ENCODE results near the gene SLC6A7. TPM values are rescaled to one million over a fixed set of nuclear protein-coding genes. Genes with fewer than 3 reads are reported as not detected.
A peak's percentile ranks its signal among the peaks of the same experiment; 100 is the strongest.

The SLC6A7 gene
- total RNA-seq, 1 donor, result not detected

DNA sequence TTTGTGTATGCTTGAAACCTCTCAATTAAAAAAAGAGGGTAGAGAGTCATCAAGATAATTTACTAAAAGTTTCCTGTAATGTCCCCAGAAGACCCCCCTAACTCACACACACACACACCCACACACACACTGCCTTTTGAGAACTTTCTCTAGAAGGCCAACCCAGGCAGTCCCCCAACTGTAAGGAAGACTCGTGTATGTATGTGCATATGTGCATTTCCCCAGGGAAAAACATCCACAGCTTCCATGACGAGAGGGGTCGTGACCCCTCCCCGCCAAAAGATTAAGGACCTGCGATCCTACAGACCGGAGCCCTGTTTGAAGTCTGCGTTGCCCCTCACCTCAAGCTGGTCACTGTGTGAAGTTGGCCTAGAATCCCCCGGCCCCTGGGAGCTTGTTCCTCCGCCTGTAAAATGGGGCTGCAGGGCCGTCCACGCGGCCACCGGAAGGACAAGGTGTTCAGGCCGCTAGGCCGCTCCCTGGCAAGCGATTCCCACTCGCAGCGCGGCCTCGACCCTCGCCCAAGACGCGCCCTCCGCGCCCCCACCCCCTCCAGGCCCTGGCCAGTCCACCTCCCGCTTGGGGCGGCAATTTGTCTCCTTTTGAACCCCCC lies 23.7 kb upstream of the SLC6A7 start:
- H3K27ac ChIP-seq (ENCODE audit: low read depth, low read length), result no peak overlapping the region
- TF ChIP-seq, protein P1, sequence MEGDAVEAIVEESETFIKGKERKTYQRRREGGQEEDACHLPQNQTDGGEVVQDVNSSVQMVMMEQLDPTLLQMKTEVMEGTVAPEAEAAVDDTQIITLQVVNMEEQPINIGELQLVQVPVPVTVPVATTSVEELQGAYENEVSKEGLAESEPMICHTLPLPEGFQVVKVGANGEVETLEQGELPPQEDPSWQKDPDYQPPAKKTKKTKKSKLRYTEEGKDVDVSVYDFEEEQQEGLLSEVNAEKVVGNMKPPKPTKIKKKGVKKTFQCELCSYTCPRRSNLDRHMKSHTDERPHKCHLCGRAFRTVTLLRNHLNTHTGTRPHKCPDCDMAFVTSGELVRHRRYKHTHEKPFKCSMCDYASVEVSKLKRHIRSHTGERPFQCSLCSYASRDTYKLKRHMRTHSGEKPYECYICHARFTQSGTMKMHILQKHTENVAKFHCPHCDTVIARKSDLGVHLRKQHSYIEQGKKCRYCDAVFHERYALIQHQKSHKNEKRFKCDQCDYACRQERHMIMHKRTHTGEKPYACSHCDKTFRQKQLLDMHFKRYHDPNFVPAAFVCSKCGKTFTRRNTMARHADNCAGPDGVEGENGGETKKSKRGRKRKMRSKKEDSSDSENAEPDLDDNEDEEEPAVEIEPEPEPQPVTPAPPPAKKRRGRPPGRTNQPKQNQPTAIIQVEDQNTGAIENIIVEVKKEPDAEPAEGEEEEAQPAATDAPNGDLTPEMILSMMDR (IDR thresholded peaks at IDR 0.05; ENCODE audit: extremely low read depth, low read depth, low read length), result no peak
- H3K4me1 ChIP-seq (ENCODE audit: insufficient read depth, low read length), result peaks cover 13% of the 10 kb centered on the region
- no peaks in the 10 kb centered on the region for H3K9me3 ChIP-seq (ENCODE audit: low read depth, low read length)
- no peaks in the 10 kb centered on the region for H4K20me1 ChIP-seq (ENCODE audit: insufficient read depth, low read length)
- H3K4me2 ChIP-seq (ENCODE audit: insufficient read depth, low read length), result no peak overlapping the region
- H3K27me3 ChIP-seq (ENCODE audit: insufficient read depth, low read length), result no peaks in the 10 kb centered on the region
- no peak overlapping the region for H3K4me3 ChIP-seq (ENCODE audit: insufficient read depth, low read length)
- H3K79me2 ChIP-seq (ENCODE audit: insufficient read depth, low read length), result no peaks in the 10 kb centered on the region
- no peaks in the 10 kb centered on the region for H3K36me3 ChIP-seq (ENCODE audit: insufficient read depth, low read length)
- DNase-seq (ENCODE audit: insufficient read length, low spot score, missing footprints), result no peak
- no peak overlapping the region for H2AFZ ChIP-seq (ENCODE audit: low read length)

DNA sequence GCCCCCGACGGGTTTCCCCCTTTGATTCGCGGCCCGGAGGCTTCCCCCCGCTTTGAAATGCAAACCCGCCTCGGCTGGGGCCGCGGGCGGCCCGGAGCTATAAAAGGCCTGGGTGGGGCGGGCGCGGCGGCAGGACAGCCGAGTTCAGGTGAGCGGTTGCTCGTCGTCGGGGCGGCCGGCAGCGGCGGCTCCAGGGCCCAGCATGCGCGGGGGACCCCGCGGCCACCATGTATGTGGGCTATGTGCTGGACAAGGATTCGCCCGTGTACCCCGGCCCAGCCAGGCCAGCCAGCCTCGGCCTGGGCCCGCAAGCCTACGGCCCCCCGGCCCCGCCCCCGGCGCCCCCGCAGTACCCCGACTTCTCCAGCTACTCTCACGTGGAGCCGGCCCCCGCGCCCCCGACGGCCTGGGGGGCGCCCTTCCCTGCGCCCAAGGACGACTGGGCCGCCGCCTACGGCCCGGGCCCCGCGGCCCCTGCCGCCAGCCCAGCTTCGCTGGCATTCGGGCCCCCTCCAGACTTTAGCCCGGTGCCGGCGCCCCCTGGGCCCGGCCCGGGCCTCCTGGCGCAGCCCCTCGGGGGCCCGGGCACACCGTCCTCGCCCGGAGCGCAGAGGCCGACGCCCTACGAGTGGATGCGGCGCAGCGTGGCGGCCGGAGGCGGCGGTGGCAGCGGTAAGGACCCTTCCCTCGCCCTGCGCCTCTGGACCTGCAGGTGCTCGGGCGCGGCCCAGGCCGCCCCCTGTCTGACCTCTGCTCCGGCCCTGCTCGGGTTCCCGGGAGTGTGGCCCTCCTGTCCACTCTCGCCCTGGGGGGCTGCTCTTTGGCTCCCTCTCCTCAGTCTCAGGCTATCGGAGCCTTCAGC lies 23.0 kb upstream of the SLC6A7 start, which contains the start of gene CDX1:
TSS of gene CDX1 (plus strand) at position 129 of the 862 bp plus-strand sequence. CDS start at position 228, 99 bp downstream.
- H3K27ac ChIP-seq (ENCODE audit: low read depth, low read length), result no peak within 1 kb of the TSS
- no peak within 1 kb of the TSS for H3K4me3 ChIP-seq (ENCODE audit: insufficient read depth, low read length)
- DNase-seq (ENCODE audit: insufficient read length, low spot score, missing footprints), result no peak
- TF ChIP-seq, protein P1 (IDR thresholded peaks at IDR 0.05; ENCODE audit: extremely low read depth, low read depth, low read length), result no peak
- H2AFZ ChIP-seq (ENCODE audit: low read length), result no peak within 1 kb of the TSS
- no peaks in the 10 kb centered on the region for H3K27me3 ChIP-seq (ENCODE audit: insufficient read depth, low read length)
- no peaks in the 10 kb centered on the region for H3K36me3 ChIP-seq (ENCODE audit: insufficient read depth, low read length)
- no peaks in the 10 kb centered on the region for H3K9me3 ChIP-seq (ENCODE audit: low read depth, low read length)
- H4K20me1 ChIP-seq (ENCODE audit: insufficient read depth, low read length), result no peaks in the 10 kb centered on the region
- H3K4me2 ChIP-seq (ENCODE audit: insufficient read depth, low read length), result no peak within 1 kb of the TSS
- H3K79me2 ChIP-seq (ENCODE audit: insufficient read depth, low read length), result no peaks in the 10 kb centered on the region
- H3K4me1 ChIP-seq (ENCODE audit: insufficient read depth, low read length), result peaks cover 9% of the 10 kb centered on the region

DNA sequence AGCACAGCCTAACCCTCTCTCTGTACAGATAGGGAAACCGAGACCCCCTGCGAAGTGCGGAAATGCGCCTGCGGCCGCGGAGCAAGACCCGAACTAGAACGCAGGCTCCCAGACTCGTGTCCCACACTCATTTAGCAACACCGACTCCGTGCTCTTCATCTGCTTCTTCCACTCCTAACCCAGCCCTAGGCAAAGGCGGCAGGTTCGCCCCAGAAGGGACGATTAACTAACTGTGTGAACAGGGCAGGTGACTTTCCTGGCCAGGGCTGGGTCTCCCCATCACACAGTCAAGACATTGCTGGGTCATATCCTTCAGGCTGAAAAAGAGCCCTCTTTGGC lies 22.4 kb upstream of the SLC6A7 start:
- TF ChIP-seq, protein P1 (IDR thresholded peaks at IDR 0.05; ENCODE audit: extremely low read depth, low read depth, low read length), result no peak
- Histone ChIP-seq H3K4me2 (ENCODE audit: insufficient read depth, low read length) (no peak overlapping the region), H3K4me1 (ENCODE audit: insufficient read depth, low read length) (peaks cover 9% of the 10 kb centered on the region)

DNA sequence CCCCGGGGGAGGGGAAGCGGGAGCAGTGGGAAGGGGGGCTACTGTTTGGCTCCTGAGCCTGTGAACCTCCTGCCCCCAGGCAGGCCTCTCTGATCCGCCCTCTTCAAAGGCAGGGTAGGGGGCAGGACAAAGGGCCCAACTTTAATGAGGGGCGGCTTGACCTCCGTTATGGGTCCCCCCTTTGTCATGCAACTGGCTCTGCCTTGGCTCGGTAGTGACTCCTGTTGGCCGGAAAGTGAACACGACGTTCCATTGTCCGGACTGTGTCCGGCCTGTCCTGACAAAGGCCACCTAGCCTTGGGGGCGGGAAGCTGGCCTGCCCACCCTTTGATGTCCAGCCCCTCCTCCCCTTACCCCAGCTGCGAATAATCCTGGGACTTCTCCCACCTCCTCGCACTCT lies 22.0 kb upstream of the SLC6A7 start:
- Histone ChIP-seq H3K9me3 (ENCODE audit: low read depth, low read length) (no peaks in the 10 kb centered on the region), H2AFZ (ENCODE audit: low read length) (no peak overlapping the region), H3K4me1 (ENCODE audit: insufficient read depth, low read length) (peaks cover 9% of the 10 kb centered on the region), H3K27ac (ENCODE audit: low read depth, low read length) (no peak overlapping the region), H4K20me1 (ENCODE audit: insufficient read depth, low read length) (no peaks in the 10 kb centered on the region), H3K36me3 (ENCODE audit: insufficient read depth, low read length) (no peaks in the 10 kb centered on the region), H3K4me2 (ENCODE audit: insufficient read depth, low read length) (no peak overlapping the region), H3K4me3 (ENCODE audit: insufficient read depth, low read length) (no peak overlapping the region), H3K27me3 (ENCODE audit: insufficient read depth, low read length) (no peaks in the 10 kb centered on the region), H3K79me2 (ENCODE audit: insufficient read depth, low read length) (no peaks in the 10 kb centered on the region)
- DNase-seq (ENCODE audit: insufficient read length, low spot score, missing footprints), result no peak
- TF ChIP-seq, protein P1 (IDR thresholded peaks at IDR 0.05; ENCODE audit: extremely low read depth, low read depth, low read length), result peak; percentile 21

More for the DNA sequence above, 22.4 kb upstream of the SLC6A7 start:
- H3K9me3 ChIP-seq (ENCODE audit: low read depth, low read length), result no peaks in the 10 kb centered on the region
- no peaks in the 10 kb centered on the region for H3K79me2 ChIP-seq (ENCODE audit: insufficient read depth, low read length)
- no peak overlapping the region for H2AFZ ChIP-seq (ENCODE audit: low read length)
- DNase-seq (ENCODE audit: insufficient read length, low spot score, missing footprints), result no peak
- no peaks in the 10 kb centered on the region for H3K36me3 ChIP-seq (ENCODE audit: insufficient read depth, low read length)
- H3K27ac ChIP-seq (ENCODE audit: low read depth, low read length), result no peak overlapping the region
- no peaks in the 10 kb centered on the region for H4K20me1 ChIP-seq (ENCODE audit: insufficient read depth, low read length)
- H3K27me3 ChIP-seq (ENCODE audit: insufficient read depth, low read length), result no peaks in the 10 kb centered on the region
- H3K4me3 ChIP-seq (ENCODE audit: insufficient read depth, low read length), result no peak overlapping the region
